ENCODE measurements around the gene GNG12.

GRCh38 chr1:67662884-67663283, 170.4 kb downstream of the GNG12 start:
- TF ChIP-seq BACH2 (CRISPR knock-in tag; IDR thresholded peaks at IDR 0.05; ENCODE audit: borderline replicate concordance) (no peak), PATZ1 (CRISPR knock-in tag; IDR thresholded peaks at IDR 0.05; ENCODE audit: borderline replicate concordance) (no peak), ZFP30 (CRISPR knock-in tag; IDR thresholded peaks at IDR 0.05) (no peak), ZNF565 (CRISPR knock-in tag; conservative IDR thresholded peaks at IDR 0.05; ENCODE audit: low read depth) (no peak), OSR1 (CRISPR knock-in tag; IDR thresholded peaks at IDR 0.05) (no peak), SNAI2 (CRISPR knock-in tag; IDR thresholded peaks at IDR 0.05) (no peak), PPARA (CRISPR knock-in tag; IDR thresholded peaks at IDR 0.05; ENCODE audit: borderline replicate concordance) (no peak)
